PC-9 (cell line): ENCODE measurements around the gene KATNA1. TPM values are rescaled to one million over a fixed set of nuclear protein-coding genes. Genes with fewer than 3 reads are reported as not detected.
A peak's percentile ranks its signal among the peaks of the same experiment; 100 is the strongest.

Experiments used
- BruUV-seq: library from RNA; stranded (reverse); fragments of 400-500 nt; replicated peaks from 2 replicates; lab custom pipeline; 2021; lab: Mats Ljungman, UMichigan
- CTCF ChIA-PET: fragments of 300-600 bp; sonication (Branson Sonifier 250); formaldehyde crosslinking; loops from one replicate; lab custom pipeline; 2022; ENCODE audit warnings: antibody characterized with exemption; lab: Charles Lee
- POLR2A ChIA-PET: fragments of 300-600 bp; sonication (Branson Sonifier 250); formaldehyde crosslinking; loops from one replicate; lab custom pipeline; 2022; ENCODE audit warnings: antibody characterized with exemption; ENCODE audit not compliant: unreplicated experiment; lab: Charles Lee
- DNase-seq, 2 experiments: peaks; one replicate each; pipeline versions ENCODE4 v3.0.0 to v3.0.0-alpha.2; 2015 to 2022; ENCODE audit warnings: mixed read lengths in 1 of 2
- H2AFZ ChIP-seq: fragments of 200-600 bp; sonication (generic); 2 replicates; pipeline ENCODE4 v1.8.1; 2017; ENCODE audit warnings: antibody characterized with exemption
- H3F3A ChIP-seq: fragments of 200-600 bp; sonication (generic); 2 replicates; pipeline ENCODE4 v1.8.1; 2017; ENCODE audit warnings: antibody characterized with exemption, mild to moderate bottlenecking, low read depth; ENCODE audit not compliant: insufficient read depth
- H3K27ac ChIP-seq: fragments of 200-600 bp; sonication (generic); 2 replicates; pipeline ENCODE4 v1.6.1; 2016; ENCODE audit warnings: mixed run types
- H3K27me3 ChIP-seq: fragments of 200-600 bp; sonication (generic); 2 replicates; pipeline ENCODE4 v1.6.1; 2016; ENCODE audit warnings: low read depth, mixed run types; ENCODE audit not compliant: insufficient read depth
- H3K36me3 ChIP-seq: fragments of 200-600 bp; sonication (generic); 2 replicates; pipeline ENCODE4 v1.6.1; 2016; ENCODE audit warnings: low read depth, mixed run types
- H3K4me1 ChIP-seq: fragments of 200-600 bp; sonication (generic); replicated peaks from 2 replicates; pipeline ENCODE4 v1.6.1; 2016; ENCODE audit warnings: mixed run types; ENCODE audit not compliant: insufficient read depth
- H3K4me2 ChIP-seq: fragments of 200-600 bp; sonication (generic); 2 replicates; pipeline ENCODE4 v1.6.1; 2017; ENCODE audit warnings: mixed run types
- H3K4me3 ChIP-seq: fragments of 200-600 bp; sonication (generic); 2 replicates; pipeline ENCODE4 v1.6.1; 2016; ENCODE audit warnings: mixed run types
- H3K79me2 ChIP-seq: fragments of 200-600 bp; sonication (generic); 2 replicates; pipeline ENCODE4 v1.6.1; 2017; ENCODE audit warnings: low read depth, mixed run types
- H3K9me2 ChIP-seq: fragments of 200-600 bp; sonication (generic); 2 replicates; pipeline ENCODE4 v1.8.1; 2017; ENCODE audit warnings: mild to moderate bottlenecking; ENCODE audit not compliant: insufficient read depth
- H3K9me3 ChIP-seq: fragments of 200-600 bp; sonication (generic); 2 replicates; pipeline ENCODE4 v1.8.1; 2016; ENCODE audit warnings: low read depth; ENCODE audit not compliant: insufficient read depth
- H4K20me1 ChIP-seq: fragments of 200-600 bp; sonication (generic); 2 replicates; pipeline ENCODE4 v1.8.1; 2017; ENCODE audit not compliant: insufficient read depth
- EZH2 ChIP-seq: fragments of 200-600 bp; sonication (generic); IDR thresholded peaks from 2 replicates; pipeline ENCODE4 v1.8.0; 2017; ENCODE audit warnings: antibody characterized with exemption, low read depth
- intact Hi-C: fragments of 100-400 bp; cut with micrococcal nuclease; formaldehyde crosslinking; loops from one replicate; pipeline ENCODE4 v1.10.0; 2022; ENCODE audit not compliant: unreplicated experiment
- total RNA-seq: library from RNA; stranded (reverse); gene quantifications from 2 replicates; pipeline ENCODE4 v1.2.3, GENCODE V29; 2021
- TF ChIP-seq, protein P1 (sequence below): fragments of 200-600 bp; sonication (generic); conservative IDR thresholded peaks from 2 replicates; pipeline ENCODE4 v1.6.1; 2017; ENCODE audit warnings: mixed run types, antibody characterized with exemption, mild to moderate bottlenecking, moderate library complexity

KATNA1 gene
- total RNA-seq, 1 experiment from 2014 or later: 16.1 TPM

DNA sequence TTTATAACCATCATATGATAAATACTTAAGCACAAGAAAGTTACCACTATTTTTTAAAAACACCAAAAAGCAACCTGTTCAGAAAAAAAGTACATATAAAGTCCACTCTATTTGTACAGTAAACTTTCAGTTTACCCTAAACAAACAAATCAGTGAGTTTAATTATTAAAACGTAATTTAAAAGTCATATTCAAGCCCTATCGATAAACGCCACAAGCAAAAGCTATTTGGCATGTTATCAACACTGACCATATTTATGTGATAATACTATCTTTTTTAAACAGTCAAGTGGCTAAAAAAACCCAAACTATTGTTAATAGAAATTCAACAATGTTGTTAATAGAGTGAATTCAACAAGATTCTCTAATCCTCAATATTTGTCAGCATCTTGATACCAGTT lies 1.9 kb downstream of the KATNA1 start:
- Histone ChIP-seq H3K4me1 (peaks cover 20% of the 10 kb centered on the region), H3K4me3 (peak overlapping the region; percentile 81), H4K20me1 (no peaks in the 10 kb centered on the region), H3K27me3 (no peaks in the 10 kb centered on the region), H3K27ac (peak overlapping the region; percentile 31; the same call in 1 of the 2 replicates), H3K79me2 (peaks cover 48% of the 10 kb centered on the region), H3K36me3 (no peaks in the 10 kb centered on the region), H3K9me2 (no peaks in the 10 kb centered on the region), H3K4me2 (peak overlapping the region; percentile 91), H2AFZ (peak overlapping the region; percentile 98; the same call in 1 of the 2 replicates), H3F3A (peaks cover 20% of the 10 kb centered on the region; the same call in 1 of the 2 replicates), H3K9me3 (no peaks in the 10 kb centered on the region)
- no peak for DNase-seq
- intact Hi-C loops: loop anchor here (5.0 kb wide), 1 partner anchor 79 kb away; the partner anchor contains the start of gene GINM1
- CTCF ChIA-PET: no interaction called here
- no peak for TF ChIP-seq EZH2
- TF ChIP-seq, protein P1, sequence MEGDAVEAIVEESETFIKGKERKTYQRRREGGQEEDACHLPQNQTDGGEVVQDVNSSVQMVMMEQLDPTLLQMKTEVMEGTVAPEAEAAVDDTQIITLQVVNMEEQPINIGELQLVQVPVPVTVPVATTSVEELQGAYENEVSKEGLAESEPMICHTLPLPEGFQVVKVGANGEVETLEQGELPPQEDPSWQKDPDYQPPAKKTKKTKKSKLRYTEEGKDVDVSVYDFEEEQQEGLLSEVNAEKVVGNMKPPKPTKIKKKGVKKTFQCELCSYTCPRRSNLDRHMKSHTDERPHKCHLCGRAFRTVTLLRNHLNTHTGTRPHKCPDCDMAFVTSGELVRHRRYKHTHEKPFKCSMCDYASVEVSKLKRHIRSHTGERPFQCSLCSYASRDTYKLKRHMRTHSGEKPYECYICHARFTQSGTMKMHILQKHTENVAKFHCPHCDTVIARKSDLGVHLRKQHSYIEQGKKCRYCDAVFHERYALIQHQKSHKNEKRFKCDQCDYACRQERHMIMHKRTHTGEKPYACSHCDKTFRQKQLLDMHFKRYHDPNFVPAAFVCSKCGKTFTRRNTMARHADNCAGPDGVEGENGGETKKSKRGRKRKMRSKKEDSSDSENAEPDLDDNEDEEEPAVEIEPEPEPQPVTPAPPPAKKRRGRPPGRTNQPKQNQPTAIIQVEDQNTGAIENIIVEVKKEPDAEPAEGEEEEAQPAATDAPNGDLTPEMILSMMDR: no peak
- POLR2A ChIA-PET: interaction anchor here (0.7 kb wide), 1 partner anchor 315 kb away, joined by 3 read pairs; no protein-coding TSS in a partner anchor
- BruUV-seq: no TSS peak

DNA sequence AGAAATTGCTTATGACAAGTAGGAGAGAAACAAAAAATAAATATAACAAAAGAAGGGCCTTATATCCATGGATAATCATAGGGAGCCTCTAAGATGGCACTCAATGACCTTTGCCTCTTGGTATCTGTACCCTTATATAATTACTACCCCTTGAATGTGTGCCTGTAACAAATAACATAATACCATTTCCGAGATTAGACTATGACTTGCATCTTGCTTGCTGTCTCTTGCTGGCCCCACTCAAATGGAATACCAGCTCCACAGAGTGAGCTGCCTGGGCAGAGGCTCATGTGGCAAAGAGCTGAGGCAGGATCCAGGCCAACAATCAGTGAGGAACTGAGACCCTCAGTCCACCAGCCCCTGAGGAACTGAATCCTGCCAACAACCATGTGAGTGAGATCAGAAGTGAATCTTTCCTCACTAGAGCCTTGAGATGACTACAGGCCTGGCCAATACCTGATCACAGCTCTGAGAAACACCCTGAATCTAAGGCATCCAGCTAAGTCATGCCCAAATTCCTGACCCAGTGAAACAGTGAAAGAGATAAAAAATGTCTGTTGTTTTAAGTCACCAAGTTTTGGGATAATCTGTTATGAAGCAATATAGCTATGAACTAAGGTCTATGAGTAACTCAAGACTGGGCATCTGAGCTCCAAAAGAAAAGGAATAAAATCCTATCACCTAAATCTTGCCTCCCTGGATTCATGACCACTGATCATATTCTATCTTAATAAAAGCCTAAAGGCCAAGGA lies 5.5 kb downstream of the KATNA1 start:
- no peaks in the 10 kb centered on the region for H3K36me3 ChIP-seq
- H3K9me2 ChIP-seq: no peaks in the 10 kb centered on the region
- no peaks in the 10 kb centered on the region for H3K27me3 ChIP-seq
- H3F3A ChIP-seq: peaks cover 7% of the 10 kb centered on the region; the same call in 1 of the 2 replicates
- H3K4me3 ChIP-seq: no peak overlapping the region
- intact Hi-C loops: no loop called here
- no peak for DNase-seq
- CTCF ChIA-PET: no interaction called here
- POLR2A ChIA-PET: interaction anchor here (0.6 kb wide), 1 partner anchor 344 kb away, joined by 6 read pairs; no protein-coding TSS in a partner anchor
- BruUV-seq: no TSS peak
- H2AFZ ChIP-seq: no peak overlapping the region
- H3K79me2 ChIP-seq: peaks cover 45% of the 10 kb centered on the region
- H4K20me1 ChIP-seq: no peaks in the 10 kb centered on the region
- H3K4me2 ChIP-seq: no peak overlapping the region
- TF ChIP-seq EZH2: no peak
- no peaks in the 10 kb centered on the region for H3K9me3 ChIP-seq
- peaks cover 15% of the 10 kb centered on the region for H3K4me1 ChIP-seq
- H3K27ac ChIP-seq: no peak overlapping the region

DNA sequence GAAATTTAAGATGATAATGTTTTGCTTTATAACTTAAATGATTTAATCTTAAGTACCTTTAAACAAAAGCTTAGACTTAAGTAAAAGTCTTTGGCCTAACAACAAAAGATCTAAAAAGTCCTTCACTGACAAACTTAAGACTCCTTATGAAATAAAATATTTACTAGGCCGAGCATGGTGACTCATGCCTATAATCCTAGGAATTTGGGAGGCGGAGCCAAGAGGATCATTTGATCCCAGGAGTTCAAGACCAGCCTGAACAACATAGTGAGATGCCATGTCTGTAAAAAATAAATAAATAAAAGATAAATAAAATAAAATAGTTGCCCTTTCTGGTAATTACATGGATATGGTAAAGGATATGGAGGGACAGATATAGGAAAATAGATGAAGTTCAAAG lies 12.4 kb downstream of the KATNA1 start:
- POLR2A ChIA-PET: no interaction called here
- Histone ChIP-seq H3F3A (no peaks in the 10 kb centered on the region), H4K20me1 (no peaks in the 10 kb centered on the region), H3K9me3 (no peaks in the 10 kb centered on the region), H3K9me2 (no peaks in the 10 kb centered on the region), H3K4me2 (no peak overlapping the region), H3K4me3 (no peak overlapping the region), H2AFZ (no peak overlapping the region), H3K27ac (no peak overlapping the region), H3K27me3 (no peaks in the 10 kb centered on the region), H3K36me3 (no peaks in the 10 kb centered on the region), H3K4me1 (no peaks in the 10 kb centered on the region), H3K79me2 (no peaks in the 10 kb centered on the region)
- DNase-seq: no peak
- intact Hi-C loops: no loop called here
- no peak for TF ChIP-seq EZH2
- TF ChIP-seq, protein P1: no peak
- BruUV-seq: no TSS peak
- CTCF ChIA-PET: no interaction called here
